NCI-H1105 treated with DMSO at 0.1 percent for 48 hours (cell line): Measurements from ENCODE around the gene TMEM256.
A peak's percentile ranks its signal among the peaks of the same experiment; 100 is the strongest.
"Not testable (repeated sequence)": the region's sequence is repeated elsewhere in the genome, so short reads cannot be mapped to it uniquely, and the experiment has no call there.

Source experiments
- DNase-seq: peaks from one replicate; lab custom pipeline; 2025; lab: John Stamatoyannopoulos, UW

Gene TMEM256

DNA sequence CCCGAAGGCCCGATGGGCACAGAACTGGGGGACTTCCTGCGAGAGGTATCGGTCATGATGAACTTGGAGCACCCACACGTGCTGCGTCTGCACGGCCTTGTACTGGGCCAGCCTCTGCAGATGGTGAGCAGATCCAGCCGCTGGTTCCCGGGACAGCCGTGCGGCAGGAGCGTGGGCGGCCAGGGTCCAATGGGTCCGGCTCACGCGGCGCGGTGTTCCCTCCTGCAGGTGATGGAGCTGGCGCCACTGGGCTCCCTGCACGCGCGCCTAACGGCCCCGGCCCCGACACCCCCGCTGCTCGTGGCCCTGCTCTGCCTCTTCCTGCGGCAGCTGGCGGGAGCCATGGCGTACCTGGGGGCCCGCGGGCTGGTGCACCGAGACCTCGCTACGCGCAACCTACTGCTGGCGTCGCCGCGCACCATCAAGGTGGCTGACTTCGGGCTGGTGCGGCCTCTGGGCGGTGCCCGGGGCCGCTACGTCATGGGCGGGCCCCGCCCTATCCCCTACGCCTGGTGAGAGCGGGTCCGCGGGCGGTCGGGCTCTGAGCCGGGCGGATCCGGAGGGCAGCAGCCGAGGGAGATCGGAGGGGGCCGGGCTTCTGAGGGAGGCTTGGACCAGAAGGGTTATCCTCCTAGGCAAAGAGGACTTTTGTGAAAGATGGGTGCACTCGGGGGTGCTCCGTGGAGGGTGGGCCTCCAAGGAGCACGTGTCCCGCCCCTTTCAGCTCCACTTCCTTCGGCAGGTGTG, 20.0 kb downstream of the TMEM256 start:
- DNase-seq, result no peak

DNA sequence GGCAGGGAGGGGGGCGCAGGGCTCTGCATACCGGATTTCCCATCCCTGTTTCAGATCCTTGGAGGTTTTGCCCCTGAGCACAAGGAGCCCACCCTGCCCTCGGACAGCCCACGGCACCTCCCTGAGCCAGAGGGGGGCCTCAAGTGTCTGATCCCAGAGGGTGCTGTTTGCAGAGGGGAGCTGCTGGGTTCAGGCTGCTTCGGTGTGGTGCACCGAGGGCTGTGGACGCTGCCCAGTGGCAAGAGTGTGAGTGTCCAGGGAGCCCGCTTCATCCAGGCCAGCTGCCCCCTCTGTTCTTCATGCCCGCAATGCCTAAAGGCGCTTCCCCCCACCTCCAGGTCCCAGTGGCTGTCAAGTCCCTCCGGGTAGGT, 20.5 kb downstream of the TMEM256 start:
- no peak for DNase-seq

DNA sequence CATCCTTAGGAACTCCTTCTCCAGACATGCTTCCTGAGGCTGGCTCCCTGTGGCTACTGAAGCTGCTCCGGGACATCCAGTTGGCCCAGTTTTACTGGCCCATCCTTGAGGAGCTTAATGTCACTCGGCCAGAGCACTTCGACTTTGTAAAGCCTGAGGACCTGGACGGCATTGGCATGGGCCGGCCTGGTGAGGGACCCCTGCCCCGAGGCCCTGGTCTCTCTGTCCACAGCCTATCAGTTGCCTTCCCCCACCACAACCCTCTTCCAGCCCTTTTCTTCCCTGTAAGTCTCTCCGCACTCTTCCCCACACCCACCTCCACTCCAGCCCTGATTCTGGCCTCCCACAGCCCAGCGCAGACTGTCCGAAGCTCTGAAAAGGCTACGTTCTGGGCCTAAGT, 21.0 kb downstream of the TMEM256 start:
- no peak for DNase-seq

DNA sequence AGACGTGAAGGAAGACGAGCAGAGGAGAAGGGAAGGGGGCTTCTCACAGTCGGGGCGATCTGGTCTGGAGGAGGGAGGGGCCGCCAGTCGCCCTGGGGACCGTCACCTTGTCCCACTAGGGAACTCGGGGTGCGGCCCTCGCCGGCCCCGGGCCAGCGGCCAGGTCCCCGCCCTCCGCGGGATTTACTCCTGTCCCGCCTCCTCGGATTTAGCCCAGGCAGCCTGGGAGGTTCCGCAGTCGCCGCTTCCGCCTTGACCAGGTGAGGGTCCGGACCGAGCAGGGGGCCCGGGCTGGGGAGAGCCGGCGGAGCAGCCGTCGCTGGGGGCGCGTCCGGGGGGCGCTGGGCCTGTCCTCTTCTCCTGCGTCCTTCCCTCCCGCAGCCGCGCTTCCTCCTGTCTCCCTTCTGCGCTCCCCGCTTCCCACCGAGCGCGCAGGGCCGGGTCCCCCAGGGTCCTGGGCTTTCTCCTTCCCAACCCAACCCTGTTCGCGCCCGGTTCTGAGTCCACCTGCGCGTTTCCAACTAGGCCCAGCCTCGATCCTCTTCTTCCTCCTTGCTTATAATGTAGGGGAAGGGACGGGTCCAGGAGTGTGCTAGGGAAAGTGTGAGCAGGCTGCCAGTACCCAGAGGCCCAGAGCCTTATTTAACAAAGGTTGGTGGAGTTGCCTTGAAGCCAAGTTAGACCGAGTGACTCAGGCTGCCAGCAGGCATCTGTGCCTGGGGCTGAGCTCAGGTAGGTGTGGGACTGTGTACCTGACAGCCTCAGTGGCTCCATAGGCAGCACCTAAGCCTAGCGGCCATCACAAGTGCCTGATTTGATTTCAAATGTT, 22.8 kb downstream of the TMEM256 start, which contains the start of gene TNK1:
TSS of gene TNK1 (plus strand) at position 235 of the 829 bp plus-strand sequence. CDS start 1,838 bp downstream, outside the sequence.
- DNase-seq, result peak; percentile 20

DNA sequence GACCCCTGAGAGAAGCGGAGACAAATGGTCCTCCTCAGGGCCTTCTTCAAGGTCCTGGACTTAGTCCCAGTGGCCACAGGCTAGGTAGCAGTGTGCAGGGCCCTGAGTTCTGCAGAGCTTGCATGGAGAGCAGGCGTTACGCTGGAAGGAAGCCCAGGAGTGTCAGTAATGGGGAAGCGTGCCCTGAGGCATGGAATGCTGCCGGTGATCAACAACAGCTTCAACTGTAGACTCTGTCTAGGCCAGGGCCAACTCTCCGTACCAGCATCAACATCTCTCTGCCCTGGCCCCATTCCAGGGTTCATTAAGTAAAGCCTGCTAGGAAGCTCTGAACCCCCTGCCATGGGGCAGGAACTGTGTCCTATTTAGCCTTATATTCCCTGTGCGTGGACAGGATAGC, 23.6 kb downstream of the TMEM256 start:
- peak; percentile 87 for DNase-seq

DNA sequence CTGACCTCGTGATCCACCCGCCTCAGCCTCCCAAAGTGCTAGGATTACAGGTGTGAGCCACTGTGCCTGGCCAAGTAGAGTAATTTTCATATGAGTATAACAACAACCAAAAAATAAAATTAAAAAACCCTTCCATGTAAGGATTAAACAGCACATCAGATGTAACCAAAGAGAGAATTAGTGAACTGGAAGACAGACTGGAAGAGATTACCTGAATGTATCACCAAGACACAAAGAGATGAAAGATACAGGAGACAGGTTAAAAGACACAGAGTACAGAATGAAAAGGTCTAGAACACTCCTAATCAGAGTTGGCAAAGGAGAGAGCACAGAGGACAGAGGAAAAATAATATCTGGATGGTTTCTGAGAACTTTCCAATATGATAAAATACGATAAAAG, 24.8 kb downstream of the TMEM256 start:
- no peak for DNase-seq

DNA sequence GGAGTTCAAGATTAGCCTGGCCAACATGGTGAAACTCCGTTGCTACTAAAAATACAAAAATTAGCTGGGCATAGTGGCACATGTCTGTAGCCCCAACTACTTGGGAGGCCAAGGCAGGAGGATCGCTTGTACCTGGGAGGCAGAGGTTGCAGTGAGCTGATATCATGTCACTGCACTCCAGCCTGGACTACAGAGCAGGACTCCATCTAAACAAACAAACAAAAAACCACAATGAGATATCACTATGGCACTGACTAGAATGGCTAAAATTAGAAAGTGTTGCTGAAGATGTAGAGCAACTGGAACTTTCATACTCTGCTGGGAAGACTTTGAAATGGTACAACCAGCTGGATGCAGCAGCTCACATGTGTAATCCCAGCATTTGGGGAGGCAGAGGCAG, 29.5 kb downstream of the TMEM256 start:
- DNase-seq, result no peak

DNA sequence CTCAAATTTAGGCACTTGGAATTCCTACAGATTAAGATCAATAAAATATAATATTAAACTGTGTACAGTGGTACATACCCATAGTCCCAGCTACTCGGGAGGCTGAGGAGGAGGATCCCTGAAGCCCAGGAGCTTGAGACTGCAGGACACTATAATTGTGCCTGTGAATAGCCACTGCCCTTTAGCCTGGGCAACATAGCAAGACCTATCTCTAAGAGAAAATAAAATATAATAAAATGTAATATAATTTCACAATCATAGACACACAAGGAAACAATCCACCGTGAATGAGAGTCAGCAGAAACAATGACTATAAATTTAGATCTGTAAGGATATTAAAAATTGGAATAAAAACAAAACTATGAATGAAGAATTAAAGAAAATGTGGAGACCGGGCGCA, 33.0 kb downstream of the TMEM256 start:
- DNase-seq, result no peak

DNA sequence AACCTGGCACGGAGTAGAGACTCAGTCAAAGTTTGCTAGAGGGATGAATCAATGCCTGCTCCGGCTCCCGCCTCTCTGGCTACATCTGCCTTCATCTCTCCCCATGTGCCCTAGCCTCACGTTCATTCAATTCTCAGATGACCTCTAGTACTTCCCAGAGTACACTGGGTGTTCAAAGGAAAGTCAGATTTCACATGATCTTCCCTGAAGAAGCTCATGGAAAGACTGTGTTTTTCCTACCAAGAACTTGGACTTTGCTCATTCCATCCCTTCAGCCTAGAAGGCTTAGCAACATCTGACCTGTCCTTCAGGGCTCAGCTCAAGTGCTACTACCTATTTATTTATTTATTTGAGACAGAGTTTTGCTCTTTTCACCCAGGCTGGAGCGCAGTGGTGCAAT, 34.1 kb downstream of the TMEM256 start:
- no peak for DNase-seq

DNA sequence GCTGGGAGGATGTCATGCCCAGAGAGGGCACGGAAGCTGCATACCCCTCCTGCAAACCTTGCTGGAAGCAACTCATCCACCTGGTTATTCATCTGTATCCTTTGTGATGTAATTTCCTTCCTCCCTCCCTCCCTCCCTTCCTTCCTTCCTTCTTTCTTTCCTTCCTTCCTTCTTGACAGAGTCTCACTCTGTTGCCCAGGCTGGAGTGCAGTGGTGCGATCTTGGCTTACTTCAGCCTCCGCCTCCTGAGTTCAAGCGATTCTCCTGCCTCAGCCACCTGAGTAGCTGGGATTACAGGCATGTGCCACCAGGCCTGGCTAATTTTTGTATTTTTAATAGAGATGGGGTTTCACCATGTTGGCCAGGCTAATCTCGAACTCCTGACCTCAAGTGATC, 35.3 kb downstream of the TMEM256 start:
- not testable (repeated sequence) for DNase-seq

DNA sequence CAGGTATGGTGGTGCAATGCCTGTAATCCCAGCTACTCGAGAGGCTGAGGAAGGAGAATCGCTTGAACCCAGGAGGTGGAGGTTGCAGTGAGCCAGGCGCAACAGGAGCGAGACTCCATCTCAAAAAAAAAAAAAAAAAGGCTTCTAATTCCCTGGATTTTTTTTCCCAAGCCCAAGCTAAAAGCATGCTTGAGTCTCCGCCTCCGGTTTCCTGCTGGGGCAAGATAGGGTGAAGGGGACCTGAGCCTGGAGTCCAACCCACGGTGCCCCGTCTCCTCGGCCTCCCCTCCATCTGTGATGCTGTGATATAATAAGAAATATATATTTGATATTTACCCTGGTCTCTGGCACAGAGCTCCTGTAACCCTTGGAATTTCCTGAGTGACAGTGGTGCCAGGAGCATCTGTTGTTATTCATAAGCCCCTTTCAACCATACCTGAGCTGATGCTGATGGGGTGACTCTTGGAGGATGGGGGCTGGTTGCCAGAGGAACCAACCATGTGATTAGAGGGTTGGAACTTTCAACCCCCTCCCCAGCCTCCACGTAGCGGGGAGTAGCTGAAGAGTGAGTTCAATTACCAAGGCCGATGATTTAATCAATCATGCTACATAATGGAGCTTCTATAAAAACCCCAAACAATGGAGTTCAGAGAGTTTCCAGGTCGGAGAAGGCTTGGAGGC, 35.8 kb downstream of the TMEM256 start:
- no peak for DNase-seq

DNA sequence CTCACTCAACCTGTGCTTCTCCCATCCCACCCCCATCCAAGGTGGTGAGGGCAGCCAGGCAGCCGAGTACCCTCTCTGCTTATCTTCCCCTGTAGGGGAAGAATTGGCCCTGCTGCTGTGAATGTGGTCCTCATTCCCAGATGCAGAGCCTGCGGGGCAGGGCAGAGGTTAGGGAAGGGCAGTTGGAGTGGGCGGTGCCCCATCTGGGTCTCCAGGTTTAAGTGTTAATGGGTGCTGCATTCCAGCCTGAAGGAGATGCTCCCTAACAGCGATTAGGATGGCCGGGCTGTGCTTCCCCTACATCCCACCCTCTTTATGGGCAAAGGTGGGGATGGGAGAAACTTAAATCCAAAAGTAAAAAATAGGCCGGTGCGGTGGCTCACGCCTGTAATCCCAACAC, 36.8 kb downstream of the TMEM256 start:
- no peak for DNase-seq

DNA sequence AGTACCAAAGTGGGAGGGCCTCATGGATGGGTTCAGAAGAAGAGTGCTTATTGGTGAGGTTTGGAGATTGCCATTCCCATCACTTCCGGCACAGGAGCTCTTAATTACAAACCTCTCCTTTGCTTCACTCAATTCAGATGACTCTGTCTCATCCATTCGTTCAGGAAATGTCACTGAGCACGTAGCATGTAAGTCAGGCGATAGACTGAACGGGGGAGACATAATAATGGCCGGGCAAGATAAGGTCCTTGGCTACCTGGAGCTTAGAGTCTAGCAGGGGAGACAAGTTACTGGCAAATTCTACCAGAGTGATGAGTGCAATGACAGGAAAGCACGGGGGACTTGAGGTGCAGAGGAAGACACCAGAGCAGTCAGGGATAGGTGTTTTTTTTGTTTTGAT, 37.9 kb downstream of the TMEM256 start:
- DNase-seq, result not testable (repeated sequence)

DNA sequence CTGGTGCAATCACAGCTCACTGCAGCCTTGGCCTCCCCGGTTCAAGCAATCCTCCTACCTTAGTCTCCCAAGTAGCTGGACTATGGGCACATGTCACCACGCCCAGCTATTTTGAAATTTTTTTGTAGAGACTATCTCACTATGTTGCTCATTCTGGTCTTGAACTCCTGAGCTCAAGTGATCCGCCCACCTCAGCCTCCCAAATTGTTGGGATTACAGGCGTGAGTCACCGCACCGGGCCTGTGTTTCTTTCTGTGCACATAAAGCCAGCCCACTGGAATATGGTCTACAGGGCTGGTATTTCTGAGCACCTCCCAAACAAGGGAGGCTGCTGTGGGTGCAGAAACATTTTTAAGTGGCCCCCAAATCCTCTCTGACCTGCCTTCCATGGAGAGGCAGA, 40.6 kb downstream of the TMEM256 start:
- no peak for DNase-seq

DNA sequence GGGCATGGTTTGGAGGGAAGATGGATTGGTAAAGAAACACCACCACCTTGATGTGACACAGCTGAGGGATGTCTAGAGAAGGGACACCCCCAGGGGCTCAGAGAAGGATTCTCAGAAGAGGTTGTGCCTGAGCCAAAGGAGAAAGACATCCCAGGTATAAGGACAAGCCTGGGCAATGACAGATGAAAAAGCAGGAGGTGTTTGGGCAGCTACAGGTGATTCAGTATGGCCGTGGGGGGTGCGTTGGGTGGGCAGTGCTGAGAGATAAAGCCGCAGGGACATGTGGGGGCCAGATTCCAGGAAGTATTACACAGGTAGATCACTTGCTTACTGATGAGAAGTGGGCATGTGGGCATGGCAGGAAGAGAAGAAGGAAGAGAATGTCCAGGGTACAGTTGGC, 42.0 kb downstream of the TMEM256 start:
- no peak for DNase-seq

DNA sequence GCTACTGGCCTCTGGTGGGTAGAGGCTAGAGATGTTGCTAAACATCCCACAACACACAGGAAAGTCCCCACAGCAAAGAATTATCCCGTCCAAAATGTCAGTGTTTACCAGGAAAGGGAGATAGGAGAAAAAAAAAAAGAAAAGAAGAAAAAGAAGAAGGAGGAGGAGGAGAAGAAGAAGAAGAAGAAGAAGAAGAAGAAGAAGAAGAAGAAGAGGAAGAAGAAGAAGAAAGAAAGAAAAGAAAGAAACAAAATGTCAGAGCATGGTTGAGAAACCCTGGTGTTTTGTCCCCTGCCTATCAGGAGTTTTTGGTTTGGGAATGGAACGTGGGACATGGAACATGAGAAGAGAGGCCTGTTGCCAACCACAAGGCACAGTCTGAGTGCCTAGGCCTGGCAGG, 46.5 kb downstream of the TMEM256 start:
- no peak for DNase-seq

DNA sequence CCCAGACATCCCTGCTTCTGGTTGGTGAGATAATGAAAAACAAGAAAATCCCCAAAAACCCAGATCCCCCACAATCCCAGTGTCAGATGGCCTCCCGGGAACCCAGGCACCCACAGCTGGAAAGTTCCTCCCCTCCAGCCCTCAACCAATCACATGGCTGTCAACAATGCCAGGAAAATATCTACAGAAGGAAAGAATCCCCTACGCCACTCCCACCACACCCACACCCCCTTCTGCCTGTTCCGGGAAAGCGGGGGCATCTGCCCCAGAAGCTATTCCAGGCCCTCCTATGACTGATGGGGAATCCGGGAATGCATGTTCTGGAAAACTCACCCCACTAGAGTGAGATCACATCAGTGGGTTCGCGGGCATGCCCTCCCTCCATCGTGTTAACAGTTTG, 47.1 kb downstream of the TMEM256 start:
- DNase-seq, result no peak

DNA sequence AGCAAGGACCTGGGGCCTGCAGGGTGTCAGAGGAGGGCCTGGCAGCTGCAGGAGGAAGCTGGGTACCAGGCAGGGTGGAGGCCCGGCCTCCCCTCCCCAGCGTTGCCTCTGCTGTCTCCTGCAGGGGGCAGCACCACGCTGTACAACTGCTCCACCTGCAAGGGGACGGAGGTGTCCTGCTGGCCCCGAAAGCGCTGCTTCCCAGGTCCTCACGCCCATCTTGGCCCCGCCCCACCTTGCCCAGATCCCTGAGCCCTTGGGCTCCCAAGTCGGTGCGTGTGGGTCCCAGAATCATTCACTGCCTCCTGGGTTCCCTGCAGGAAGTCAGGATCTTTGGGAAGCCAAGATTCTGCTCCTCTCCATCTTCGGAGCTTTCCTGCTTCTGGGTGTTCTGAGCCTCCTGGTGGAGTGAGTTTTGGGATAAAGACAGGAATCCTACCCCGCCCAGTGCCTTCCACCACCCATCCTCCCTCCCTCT, 47.8 kb downstream of the TMEM256 start:
- peak; percentile 83 for DNase-seq

DNA sequence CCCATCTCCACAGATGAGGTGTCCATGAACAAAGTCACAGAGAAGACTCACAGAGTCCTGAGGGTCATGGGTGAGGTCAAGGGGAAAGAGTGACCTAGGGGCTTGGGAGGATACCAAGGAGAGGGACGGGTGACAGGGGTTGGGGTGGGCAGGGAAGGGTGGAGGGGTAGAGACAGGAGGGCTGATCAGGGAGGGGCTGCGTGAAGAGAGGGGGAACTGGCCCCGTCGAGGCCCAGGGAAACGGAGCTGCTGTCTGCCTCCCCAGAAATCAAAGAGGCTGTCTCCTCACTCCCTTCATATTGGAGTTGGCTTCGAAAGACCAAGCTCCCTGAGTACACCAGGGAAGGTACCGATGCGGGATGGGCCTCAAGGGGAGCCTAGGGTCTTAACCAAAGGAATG, 48.3 kb downstream of the TMEM256 start:
- DNase-seq, result no peak

DNA sequence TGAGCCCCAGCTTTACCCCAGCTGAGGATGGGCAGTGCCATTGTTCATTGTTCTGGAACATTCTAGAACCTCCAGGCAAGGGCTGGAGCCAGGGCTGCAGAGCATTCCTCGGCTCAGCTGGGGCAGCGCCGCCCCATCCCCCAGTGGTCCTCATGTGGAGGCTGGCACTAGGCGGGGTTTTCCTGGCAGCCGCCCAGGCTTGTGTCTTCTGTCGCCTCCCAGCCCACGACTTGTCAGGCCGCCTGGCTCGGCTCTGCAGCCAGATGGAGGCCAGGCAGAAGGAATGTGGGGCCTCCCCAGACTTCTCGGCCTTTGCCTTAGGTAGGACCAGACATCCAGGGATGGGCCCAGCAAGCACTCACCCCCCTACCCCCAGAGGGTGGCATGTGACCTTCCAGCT, 48.8 kb downstream of the TMEM256 start, which contains the start of gene TMEM95:
TSS of gene TMEM95 (plus strand) at position 104 of the 400 bp plus-strand sequence. CDS start at position 153, 49 bp downstream.
- no peak for DNase-seq

DNA sequence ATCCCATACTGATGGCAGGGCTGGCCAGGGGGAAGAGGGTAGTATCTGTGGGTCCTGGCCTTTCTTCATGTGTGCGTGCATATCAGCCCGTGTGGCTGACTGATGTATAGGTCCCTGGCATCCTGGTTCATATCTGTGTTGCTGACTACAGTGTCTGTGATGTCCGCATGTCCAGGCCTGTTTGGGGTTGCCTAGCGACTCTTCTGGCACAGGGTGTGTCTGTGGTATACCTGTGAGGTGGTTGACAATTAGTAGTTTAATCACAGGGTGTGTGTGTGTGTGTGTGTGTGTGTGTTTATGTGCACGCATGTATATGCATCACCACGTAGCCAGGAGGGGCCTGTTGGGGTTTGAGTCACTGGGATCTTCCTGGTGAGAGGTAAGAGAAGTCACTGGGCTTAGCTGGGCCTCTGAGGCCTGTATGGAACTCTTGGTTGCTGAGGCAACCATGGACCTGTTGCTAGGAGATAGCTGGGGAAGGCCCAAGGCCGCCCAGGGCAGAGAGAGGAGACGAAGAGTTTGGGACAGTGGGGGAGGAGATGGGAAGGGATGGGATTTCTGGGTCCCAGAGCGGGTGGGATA, 49.5 kb downstream of the TMEM256 start:
- DNase-seq, result peak; percentile 52
